Mucosa of stomach (tissue), 1 donor: ENCODE data around the gene SLC25A26.
"Not testable (repeated sequence)": the region's sequence is repeated elsewhere in the genome, so short reads cannot be mapped to it uniquely, and the experiment has no call there.

ENCODE experiments used
- H3K27me3 ChIP-seq: one replicate; pipeline ENCODE4 v1.7.0; 2013; ENCODE audit warnings: mild to moderate bottlenecking, low read length; ENCODE audit not compliant: control insufficient read depth, insufficient read depth
- H3K36me3 ChIP-seq: one replicate; pipeline ENCODE4 v1.7.0; 2013; ENCODE audit warnings: low read length; ENCODE audit not compliant: control insufficient read depth, insufficient read depth
- H3K4me1 ChIP-seq: one replicate; pipeline ENCODE4 v1.7.0; 2013; ENCODE audit warnings: mild to moderate bottlenecking, low read length; ENCODE audit not compliant: control insufficient read depth, insufficient read depth
- H3K4me3 ChIP-seq: one replicate; pipeline ENCODE4 v1.7.0; 2013; ENCODE audit warnings: low read length
- H3K9ac ChIP-seq: one replicate; pipeline ENCODE4 v1.7.0; 2013; ENCODE audit warnings: mild to moderate bottlenecking, low read length, moderate library complexity
- H3K9me3 ChIP-seq: one replicate; pipeline ENCODE4 v1.7.0; 2013; ENCODE audit warnings: mild to moderate bottlenecking, low read length, moderate library complexity; ENCODE audit not compliant: control insufficient read depth
- donor health status: Pancreatic carcinoma.

Gene SLC25A26

GRCh38 chr3:66200147-66200546 lies 20.7 kb upstream of the SLC25A26 start:
- Histone ChIP-seq H3K9me3 (no peaks in the 10 kb centered on the region), H3K9ac (no peak overlapping the region), H3K4me3 (no peak overlapping the region), H3K27me3 (peaks cover 2% of the 10 kb centered on the region), H3K4me1 (peaks cover 5% of the 10 kb centered on the region), H3K36me3 (no peaks in the 10 kb centered on the region)

- no peak overlapping the region for H3K4me3 ChIP-seq
- no peaks in the 10 kb centered on the region for H3K4me1 ChIP-seq
- H3K36me3 ChIP-seq, result no peaks in the 10 kb centered on the region
- H3K9me3 ChIP-seq, result no peaks in the 10 kb centered on the region
- peaks cover 3% of the 10 kb centered on the region for H3K27me3 ChIP-seq
- H3K9ac ChIP-seq, result no peak overlapping the region
Measured at GRCh38 chr3:66200786-66201185, 20.0 kb upstream of the SLC25A26 start.

GRCh38 chr3:66203275-66203674 lies 17.5 kb upstream of the SLC25A26 start:
- H3K27me3 ChIP-seq, result peaks cover 6% of the 10 kb centered on the region
- H3K4me1 ChIP-seq, result no peaks in the 10 kb centered on the region
- no peak overlapping the region for H3K4me3 ChIP-seq
- no peak overlapping the region for H3K9ac ChIP-seq
- no peaks in the 10 kb centered on the region for H3K9me3 ChIP-seq
- H3K36me3 ChIP-seq, result no peaks in the 10 kb centered on the region

- H3K36me3 ChIP-seq, result no peaks in the 10 kb centered on the region
Measured at GRCh38 chr3:66206806-66207205, 14.0 kb upstream of the SLC25A26 start.

GRCh38 chr3:66208189-66208588 lies 12.6 kb upstream of the SLC25A26 start:
- peaks cover 6% of the 10 kb centered on the region for H3K27me3 ChIP-seq
- H3K4me1 ChIP-seq, result no peaks in the 10 kb centered on the region
- H3K9ac ChIP-seq, result no peak overlapping the region
- H3K4me3 ChIP-seq, result no peak overlapping the region
- H3K9me3 ChIP-seq, result no peaks in the 10 kb centered on the region
- no peaks in the 10 kb centered on the region for H3K36me3 ChIP-seq

More at GRCh38 chr3:66206806-66207205, 14.0 kb upstream of the SLC25A26 start:
- Histone ChIP-seq H3K9ac (no peak overlapping the region), H3K4me1 (no peaks in the 10 kb centered on the region), H3K9me3 (no peaks in the 10 kb centered on the region), H3K4me3 (no peak overlapping the region), H3K27me3 (peaks cover 6% of the 10 kb centered on the region)

- Histone ChIP-seq H3K36me3 (no peaks in the 10 kb centered on the region), H3K9me3 (no peaks in the 10 kb centered on the region), H3K4me3 (no peak overlapping the region), H3K27me3 (peaks cover 3% of the 10 kb centered on the region), H3K4me1 (no peaks in the 10 kb centered on the region), H3K9ac (no peak overlapping the region)
Measured at GRCh38 chr3:66210687-66211295, 10.0 kb upstream of the SLC25A26 start.

GRCh38 chr3:66211779-66212178 lies 9.0 kb upstream of the SLC25A26 start:
- Histone ChIP-seq H3K9ac (no peak overlapping the region), H3K4me3 (no peak overlapping the region), H3K9me3 (no peaks in the 10 kb centered on the region), H3K36me3 (no peaks in the 10 kb centered on the region), H3K4me1 (no peaks in the 10 kb centered on the region), H3K27me3 (no peaks in the 10 kb centered on the region)

DNA sequence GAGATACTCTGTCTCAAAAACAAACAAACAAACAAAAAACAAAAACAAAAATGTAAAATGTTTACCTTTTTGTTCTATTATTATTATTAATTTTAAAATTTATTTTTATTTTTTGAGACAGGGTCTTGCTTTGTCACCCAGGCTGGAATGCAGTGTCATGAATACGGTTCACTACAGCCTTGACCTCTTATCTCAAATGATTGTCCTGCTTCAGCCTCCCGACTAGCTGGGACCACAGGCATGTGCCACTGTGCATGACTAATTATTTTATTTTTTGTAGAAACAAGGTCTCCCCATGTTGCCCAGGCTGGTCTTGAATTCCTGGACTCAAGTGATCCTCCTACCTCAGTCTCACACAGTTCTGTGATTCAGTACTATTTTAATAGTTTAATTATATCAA lies 5.7 kb upstream of the SLC25A26 start:
- H3K36me3 ChIP-seq, result no peaks in the 10 kb centered on the region
- no peak overlapping the region for H3K9ac ChIP-seq
- H3K4me1 ChIP-seq, result no peaks in the 10 kb centered on the region
- H3K27me3 ChIP-seq, result no peaks in the 10 kb centered on the region
- no peak overlapping the region for H3K4me3 ChIP-seq
- no peaks in the 10 kb centered on the region for H3K9me3 ChIP-seq

- Histone ChIP-seq H3K9me3 (no peaks in the 10 kb centered on the region), H3K36me3 (no peaks in the 10 kb centered on the region), H3K9ac (no peak overlapping the region), H3K27me3 (no peaks in the 10 kb centered on the region), H3K4me1 (peaks cover 8% of the 10 kb centered on the region), H3K4me3 (no peak overlapping the region)
Measured at GRCh38 chr3:66220066-66220465, 735 bp upstream of the SLC25A26 start.

DNA sequence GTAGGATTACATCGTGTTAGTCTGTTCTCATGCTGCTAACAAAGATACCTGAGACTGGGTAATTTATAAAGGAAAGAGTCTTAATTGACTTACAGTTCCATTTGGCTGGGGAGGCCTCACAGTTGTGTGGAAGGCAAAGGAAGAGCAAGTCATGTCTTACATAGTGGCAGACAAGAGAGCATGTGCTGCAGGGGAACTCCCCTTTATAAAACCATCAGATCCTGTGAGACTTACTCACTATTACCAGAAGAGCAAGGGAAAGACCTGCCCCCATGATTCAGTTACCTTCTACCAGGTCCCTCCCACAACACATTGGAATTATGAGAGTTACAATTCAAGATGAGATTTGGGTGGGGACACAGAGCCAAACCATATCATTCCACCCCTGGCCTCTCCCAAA lies 3.4 kb downstream of the SLC25A26 start:
- Histone ChIP-seq H3K4me1 (peaks cover 8% of the 10 kb centered on the region), H3K9me3 (no peaks in the 10 kb centered on the region), H3K4me3 (no peak overlapping the region), H3K9ac (no peak overlapping the region), H3K36me3 (no peaks in the 10 kb centered on the region), H3K27me3 (no peaks in the 10 kb centered on the region)

DNA sequence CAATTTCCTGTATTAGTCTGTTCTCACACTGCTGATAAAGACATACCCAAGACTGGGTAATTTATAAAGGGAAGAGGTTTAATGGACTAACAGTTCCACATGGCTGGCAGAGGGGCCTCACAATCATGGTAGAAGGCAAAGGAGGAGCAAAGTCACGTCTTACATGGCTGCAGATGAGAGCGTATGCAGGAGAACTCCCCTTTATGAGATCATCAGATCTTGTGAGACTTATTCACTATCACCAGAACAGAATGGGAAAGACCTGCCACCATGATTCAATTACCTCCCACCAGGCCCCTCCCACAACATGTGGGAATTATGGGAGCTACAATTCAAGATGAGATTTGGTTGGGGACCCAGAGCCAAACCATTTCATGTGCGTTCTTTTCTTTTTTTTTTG lies 5.3 kb downstream of the SLC25A26 start:
- not testable (repeated sequence) for H3K4me1 ChIP-seq, H3K4me3 ChIP-seq, H3K9ac ChIP-seq, H3K36me3 ChIP-seq, H3K27me3 ChIP-seq, H3K9me3 ChIP-seq

GRCh38 chr3:66227051-66227450 lies 6.2 kb downstream of the SLC25A26 start:
- H3K4me1 ChIP-seq, result no peaks in the 10 kb centered on the region
- H3K4me3 ChIP-seq, result no peak overlapping the region
- H3K9me3 ChIP-seq, result no peaks in the 10 kb centered on the region
- H3K36me3 ChIP-seq, result no peaks in the 10 kb centered on the region
- H3K27me3 ChIP-seq, result no peaks in the 10 kb centered on the region
- no peak overlapping the region for H3K9ac ChIP-seq

DNA sequence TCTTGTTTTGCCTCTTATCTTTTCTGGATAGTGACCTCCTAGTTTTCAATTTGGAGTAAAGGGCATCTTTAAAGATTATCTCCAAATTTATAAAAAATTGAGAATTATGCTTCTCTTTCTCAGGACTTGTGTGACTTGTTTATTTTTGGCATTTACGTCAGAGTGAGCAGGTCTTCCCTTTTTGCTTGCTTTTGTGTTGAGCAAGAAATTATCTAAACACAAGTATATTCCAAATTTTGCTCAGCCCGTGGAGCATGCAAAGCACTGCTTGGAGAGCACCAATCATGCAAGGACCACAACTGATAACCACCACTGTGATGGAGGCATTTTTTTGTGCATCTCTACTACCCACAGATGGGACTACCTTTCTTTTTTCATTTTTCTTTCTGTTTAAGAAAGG lies 7.1 kb downstream of the SLC25A26 start:
- Histone ChIP-seq H3K4me3 (no peak overlapping the region), H3K4me1 (no peaks in the 10 kb centered on the region), H3K36me3 (no peaks in the 10 kb centered on the region), H3K9ac (no peak overlapping the region), H3K9me3 (no peaks in the 10 kb centered on the region), H3K27me3 (no peaks in the 10 kb centered on the region)
